Mucosa of gallbladder (tissue), 1 donor: Measurements from ENCODE around the gene DNASE1L1. TPM values are rescaled to one million over a fixed set of nuclear protein-coding genes. Genes with fewer than 3 reads are reported as not detected.

Source experiments
- total RNA-seq: library from RNA; stranded (reverse); gene quantifications from one replicate; pipeline ENCODE4 v1.2.1, GENCODE V29; 2021
- donor health status: DM: no; HTN: no; CAD: no.

Gene DNASE1L1
- total RNA-seq, 1 donor from 2014 or later, result 28.2 TPM

Other genes starting within 250 kb of the DNASE1L1 start
- gene OPN1MW, start 226.7 kb downstream of the DNASE1L1 start, total RNA-seq, result not detected
- not detected for gene OPN1MW2, start 189.5 kb downstream of the DNASE1L1 start, total RNA-seq
- not detected for gene OPN1MW3, start 151.7 kb downstream of the DNASE1L1 start, total RNA-seq
- gene TEX28, start 114.1 kb downstream of the DNASE1L1 start, total RNA-seq, result not detected
- gene TKTL1, start 113.5 kb downstream of the DNASE1L1 start, total RNA-seq, result not detected
- 2,367 TPM for gene FLNA, start 34.6 kb downstream of the DNASE1L1 start, total RNA-seq
- gene EMD, start 30.0 kb downstream of the DNASE1L1 start, total RNA-seq, result 62.6 TPM
- gene RPL10, start 10.9 kb downstream of the DNASE1L1 start, total RNA-seq, result 1,937 TPM
- gene TAFAZZIN, start 2.3 kb upstream of the DNASE1L1 start, total RNA-seq, result 49.8 TPM
- gene ATP6AP1, start 19.4 kb upstream of the DNASE1L1 start, total RNA-seq, result 108 TPM
- gene GDI1, start 27.9 kb upstream of the DNASE1L1 start, total RNA-seq, result 157 TPM
- 71.3 TPM for gene FAM50A, start 34.9 kb upstream of the DNASE1L1 start, total RNA-seq
- gene PLXNA3, start 49.0 kb upstream of the DNASE1L1 start, total RNA-seq, result 75.6 TPM
- gene LAGE3, start 70.0 kb upstream of the DNASE1L1 start, total RNA-seq, result 26.3 TPM
- gene UBL4A, start 77.4 kb upstream of the DNASE1L1 start, total RNA-seq, result 38.2 TPM
- 32.2 TPM for gene SLC10A3, start 81.4 kb upstream of the DNASE1L1 start, total RNA-seq
- gene FAM3A, start 107.0 kb upstream of the DNASE1L1 start, total RNA-seq, result 75.3 TPM
- 119 TPM for gene G6PD, start 137.6 kb upstream of the DNASE1L1 start, total RNA-seq
- gene IKBKG, start 138.4 kb upstream of the DNASE1L1 start, total RNA-seq, result 31.2 TPM
- gene CTAG1A, start 175.9 kb upstream of the DNASE1L1 start, total RNA-seq, result not detected
- gene CTAG1B, start 210.0 kb upstream of the DNASE1L1 start, total RNA-seq, result not detected
- gene CTAG2, start 244.3 kb upstream of the DNASE1L1 start, total RNA-seq, result not detected